GM18873 (cell line): ENCODE data around the gene GPSM1.

ENCODE experiments used
- ATAC-seq: cut with Tn5 transposase; IDR thresholded peaks from one replicate; pipeline ENCODE4 v1.9.1; 2021; ENCODE audit warnings: mild to moderate bottlenecking, moderate library complexity, moderate number of reproducible peaks; ENCODE audit not compliant: unreplicated experiment, low FRiP score

Gene GPSM1

DNA sequence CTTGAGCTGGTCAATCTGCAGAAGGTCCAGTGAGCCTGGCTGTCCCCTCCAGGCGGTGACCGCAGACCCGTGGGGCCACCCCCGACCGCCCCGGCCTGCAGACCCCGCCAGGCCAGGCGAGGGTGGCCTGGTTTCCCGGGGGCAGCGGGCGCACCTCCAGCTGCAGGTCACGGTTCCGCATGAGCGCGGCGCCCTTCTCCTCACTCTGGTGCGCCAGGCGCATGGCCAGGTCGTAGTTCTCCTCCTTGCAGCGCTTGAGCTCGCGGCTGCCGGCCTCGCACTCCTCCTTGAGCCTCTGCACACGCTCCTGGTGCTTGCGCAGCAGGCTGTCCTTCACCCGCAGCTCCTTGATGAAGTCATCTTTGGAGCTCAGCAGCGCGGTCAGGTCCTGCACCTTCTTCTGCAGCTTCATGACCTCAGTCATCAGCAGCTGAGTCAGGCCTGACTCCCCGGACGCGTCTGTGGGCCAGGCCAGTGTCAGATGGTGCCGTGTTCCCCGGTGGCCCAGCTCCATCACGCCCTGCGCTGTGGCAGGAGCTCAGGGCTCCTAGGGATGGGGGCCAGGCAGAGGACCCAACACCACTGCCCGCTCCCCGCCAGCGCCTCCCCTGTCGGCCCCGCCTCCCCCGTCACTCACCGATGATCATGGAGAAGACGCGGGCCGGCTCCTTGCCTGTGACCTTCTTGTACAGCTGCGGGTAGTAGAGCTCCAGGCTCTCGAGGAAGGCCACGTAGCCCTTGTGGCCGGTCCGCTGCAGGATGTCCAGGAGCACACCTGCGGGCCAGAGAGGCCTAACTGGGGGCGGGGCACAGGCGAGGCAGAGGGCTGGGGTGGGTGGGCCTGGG, 43.6 kb downstream of the GPSM1 start:
- no peak for ATAC-seq

DNA sequence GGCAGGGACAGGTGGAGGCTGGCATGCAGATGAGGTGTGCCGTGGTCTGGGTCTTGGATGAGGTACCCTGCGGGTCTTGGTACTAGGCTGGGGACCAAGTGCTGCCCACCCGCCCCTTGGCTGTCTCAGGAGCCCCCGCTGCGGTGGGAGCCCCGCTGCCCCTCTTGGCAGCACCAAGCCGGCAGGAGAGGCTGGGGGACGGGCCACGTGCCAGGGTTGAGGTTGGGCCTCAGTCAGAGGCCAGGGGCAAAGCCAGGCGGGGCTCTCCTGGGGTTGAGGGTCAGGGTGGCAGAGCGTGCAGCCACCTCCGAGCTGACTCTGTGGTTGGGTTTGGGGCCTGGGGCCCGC, 44.2 kb downstream of the GPSM1 start:
- no peak for ATAC-seq

DNA sequence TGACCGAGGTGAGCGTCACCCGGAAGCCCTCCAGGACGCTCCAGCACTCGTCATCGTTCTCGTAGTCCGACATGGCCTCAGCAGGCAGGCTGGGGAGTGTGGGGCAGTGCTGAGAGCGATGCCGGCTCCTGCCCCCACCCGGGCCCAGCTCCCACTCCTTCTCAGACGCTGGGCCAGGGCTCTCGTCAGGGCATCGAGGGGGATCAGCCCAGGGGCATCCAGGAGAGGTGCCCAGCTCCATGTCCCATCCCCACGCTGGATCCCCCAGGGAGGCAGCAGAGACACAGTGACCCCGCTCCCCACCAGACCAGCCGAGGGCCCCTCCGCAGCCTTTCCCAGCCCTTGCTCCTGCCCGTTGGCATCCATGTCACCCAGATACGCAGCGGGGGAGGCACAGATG, 44.7 kb downstream of the GPSM1 start:
- no peak for ATAC-seq

DNA sequence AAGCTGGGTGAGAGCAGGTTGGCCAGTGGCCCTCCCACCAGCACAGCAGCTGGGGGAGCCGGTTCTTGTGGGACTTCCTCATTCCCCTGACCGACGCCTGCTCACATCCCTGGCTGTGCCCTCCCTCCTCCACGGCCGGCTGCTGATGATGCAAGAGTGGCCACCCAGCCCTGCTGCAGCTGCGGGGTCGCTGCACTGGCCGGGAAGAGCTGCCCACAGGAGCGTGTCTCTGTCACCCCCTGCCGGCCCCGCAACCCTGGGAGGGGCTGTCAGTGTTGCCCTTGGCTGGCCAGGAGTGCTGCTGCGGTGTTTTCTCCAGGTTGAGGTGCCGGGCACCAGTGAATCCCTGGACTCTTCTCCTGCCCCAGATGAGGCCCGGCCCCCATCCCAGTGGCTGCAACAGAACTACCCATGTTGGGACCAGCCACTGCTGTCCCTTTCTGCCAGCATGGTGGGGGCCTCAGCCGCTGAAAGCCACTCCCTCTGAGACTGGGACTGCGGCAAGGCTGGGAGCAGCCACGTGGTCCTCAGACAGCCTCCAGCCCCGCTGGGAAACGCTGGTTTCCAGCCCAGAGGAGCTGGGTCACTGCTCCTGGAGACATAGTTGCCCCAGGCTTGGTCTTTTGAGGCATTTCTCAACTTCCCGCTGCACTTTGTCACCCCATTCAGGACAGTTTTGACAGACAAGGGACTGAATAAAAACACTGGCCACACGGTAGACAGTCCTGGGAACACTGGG, 45.4 kb downstream of the GPSM1 start:
- no peak for ATAC-seq

DNA sequence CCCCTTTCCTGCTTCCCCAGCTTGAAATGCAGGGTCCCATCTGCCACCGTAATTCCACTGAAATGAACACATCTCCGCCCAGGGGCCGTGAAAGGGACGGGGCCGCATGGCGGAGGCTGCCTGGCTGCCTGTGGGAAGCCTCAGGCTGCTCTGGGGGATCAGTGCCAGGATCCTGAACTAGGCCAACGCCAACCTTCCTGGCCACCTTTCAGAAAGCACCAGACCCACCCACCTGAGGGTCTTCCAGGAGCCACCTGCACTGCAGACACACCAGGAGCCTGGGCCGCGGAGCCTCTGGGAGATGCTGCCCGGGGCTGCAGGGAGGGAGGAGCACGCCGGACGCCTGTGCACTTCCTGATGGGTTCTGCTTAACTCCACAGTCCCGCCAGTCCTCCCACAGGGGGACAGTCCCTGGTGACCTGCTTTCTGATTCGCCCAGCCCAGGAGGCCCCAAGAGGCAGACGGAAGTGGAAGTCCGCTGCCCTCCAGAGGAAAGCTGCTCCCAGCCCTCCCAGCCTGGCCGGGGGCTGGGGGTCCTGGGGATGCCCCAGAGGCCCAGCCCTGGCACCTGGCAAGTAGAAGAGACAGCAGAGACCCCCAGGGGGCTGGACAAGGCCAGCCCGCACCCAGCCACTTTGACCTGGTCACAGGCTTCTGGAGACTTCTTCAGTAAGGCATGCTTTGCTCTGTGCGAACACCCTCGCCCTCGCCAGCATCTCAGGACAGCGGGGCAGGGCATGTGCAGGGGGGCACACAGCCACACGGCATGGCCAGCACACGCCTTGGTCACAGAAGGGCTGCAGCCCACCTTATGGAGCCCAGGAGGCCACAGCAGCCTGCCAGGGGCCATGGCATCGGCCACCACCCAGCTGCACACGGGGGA, 46.2 kb downstream of the GPSM1 start, which contains the start of gene CARD9:
Gene CARD9 (minus strand): TSS at position 370 of the 883 bp plus-strand sequence. CDS start 1,591 bp downstream, outside the sequence.
- no peak for ATAC-seq

DNA sequence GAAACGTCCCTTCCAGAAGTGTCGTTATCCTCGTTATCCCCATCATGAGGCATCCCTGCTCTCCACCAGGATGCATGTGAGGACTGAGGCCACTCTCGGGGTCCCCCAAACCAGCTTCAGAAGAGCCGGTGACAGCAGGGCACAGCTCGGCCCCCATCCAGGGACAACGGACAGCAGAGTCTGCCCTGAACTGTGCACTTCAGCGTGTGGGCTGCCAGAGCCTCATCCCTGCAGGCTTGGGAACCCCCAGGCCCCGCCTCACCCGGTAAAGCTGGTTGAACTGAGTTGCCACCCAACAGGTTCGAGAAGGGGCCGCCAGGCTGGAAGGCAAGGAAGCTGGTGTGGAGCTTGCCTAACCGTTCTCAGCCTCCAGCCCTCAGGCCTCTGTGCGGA, 46.8 kb downstream of the GPSM1 start:
- ATAC-seq, result no peak

DNA sequence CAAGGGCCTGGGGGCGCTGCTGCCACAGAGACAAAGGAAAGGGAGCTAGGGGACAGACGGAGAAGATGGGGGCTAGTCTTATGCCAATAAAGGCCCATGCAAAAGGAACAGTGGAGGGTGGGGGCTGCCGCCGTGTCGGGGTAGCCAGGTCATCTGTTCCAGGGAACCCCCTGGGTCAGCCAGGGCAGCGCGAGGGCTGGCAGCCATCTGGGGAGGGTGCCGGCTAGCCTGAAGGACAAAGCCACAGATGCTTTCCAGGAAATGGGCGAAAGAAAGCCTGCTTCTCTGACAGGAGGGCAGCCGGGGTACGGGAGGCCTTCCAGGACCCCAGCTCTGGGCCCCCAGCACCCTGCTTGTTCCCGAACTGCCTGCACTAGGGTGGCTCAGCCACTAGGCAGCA, 47.8 kb downstream of the GPSM1 start:
- no peak for ATAC-seq

DNA sequence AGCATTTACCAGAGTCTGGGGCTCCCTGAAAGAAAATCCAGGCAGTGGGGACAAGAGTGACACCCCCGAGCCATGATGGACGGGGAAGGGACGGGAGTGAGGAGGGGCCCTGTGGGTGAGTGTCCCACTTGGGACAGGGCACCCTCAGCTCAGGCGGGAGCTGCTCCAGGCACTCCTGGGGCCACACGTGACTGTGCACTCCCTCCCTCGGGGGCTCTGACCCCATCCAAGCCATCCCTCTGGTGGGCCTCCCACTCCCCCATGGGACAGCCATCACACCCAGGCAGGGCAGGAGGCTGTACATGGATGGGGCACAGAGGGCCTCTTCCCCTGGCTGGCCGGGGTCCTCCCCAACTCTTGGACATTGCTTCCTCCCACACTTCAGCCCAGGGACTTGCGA, 49.1 kb downstream of the GPSM1 start:
- no peak for ATAC-seq

DNA sequence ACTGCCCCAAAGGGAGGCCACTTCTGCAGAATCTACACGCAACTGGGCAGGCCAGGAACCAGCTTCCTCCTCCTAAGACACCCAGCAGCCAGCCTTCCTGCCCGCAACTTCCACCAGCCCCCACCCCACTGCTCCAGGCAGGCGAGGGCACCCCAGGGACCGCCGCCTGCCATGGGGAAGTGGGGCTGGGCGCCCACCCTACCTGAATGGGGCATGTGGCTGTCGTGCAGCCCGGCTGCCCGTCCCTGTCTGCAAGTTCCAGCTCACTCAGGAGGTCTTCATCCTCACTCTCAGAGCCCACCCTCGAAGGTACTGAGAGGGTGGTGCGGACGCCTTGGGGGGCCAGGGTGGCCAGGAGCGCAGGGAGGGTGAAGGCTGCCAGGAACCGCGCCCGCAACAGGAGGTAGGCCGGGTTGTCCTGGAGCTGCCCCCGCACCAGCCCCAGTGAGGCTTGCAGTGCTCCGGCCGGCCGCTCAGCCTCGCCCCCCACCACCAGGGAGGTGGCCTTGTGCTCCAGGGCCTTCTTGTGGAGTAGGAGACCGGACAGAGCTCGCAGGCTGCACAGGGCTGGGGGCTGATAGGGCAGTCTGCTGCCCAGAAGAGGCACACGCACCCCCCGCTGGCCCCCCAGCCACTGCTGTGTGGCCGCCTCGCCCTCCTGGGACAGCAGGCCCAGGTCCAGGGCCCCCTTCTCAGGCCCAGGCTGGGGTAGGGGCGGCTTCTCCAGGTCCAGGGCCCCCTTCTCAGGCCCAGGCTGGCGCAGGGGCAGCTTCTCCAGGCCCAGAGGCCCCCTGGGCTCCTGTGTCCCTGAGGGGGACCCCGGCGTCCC, 50.2 kb downstream of the GPSM1 start:
- ATAC-seq, result no peak

DNA sequence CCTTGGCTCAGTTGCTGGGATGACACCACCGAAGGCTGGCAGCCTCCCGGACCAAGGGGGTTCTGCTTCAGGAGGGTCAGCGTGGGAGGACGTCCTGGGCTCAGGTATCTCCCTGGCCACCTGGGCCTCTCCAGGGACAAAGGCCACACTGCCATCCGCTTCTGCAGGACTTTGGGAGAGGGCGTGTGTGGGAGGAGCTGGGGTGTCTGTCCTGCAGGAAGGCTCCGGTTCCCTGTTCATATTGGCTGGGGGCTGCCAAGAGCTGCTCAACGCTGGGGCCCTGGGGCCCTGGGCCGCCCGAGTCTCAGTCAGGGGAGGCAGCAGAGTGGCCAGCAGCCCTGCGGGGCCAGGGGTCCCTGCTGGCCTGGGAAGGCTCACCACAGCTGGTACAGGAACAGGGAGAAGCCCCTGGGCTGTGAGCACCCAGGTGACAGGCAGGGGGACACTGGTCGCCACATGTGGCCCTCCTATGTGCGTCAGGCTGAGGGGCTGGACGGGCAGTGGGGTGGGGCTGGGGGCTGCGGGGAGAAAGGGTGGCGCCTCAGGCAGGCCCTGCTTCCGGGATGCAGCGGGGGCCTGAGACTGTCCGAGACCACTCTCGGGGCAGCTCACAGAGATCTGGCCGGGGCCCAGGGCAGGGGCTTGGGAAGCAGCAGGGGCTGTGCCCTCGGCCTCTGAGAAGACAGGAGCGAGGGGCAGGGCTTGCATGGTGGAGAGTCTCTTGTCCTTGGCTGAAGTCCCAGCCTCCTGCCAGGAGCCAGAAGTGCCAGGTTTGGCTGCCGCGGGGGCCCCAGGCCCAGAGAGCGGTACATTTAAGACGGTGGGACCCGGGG, 51.0 kb downstream of the GPSM1 start:
- no peak for ATAC-seq

DNA sequence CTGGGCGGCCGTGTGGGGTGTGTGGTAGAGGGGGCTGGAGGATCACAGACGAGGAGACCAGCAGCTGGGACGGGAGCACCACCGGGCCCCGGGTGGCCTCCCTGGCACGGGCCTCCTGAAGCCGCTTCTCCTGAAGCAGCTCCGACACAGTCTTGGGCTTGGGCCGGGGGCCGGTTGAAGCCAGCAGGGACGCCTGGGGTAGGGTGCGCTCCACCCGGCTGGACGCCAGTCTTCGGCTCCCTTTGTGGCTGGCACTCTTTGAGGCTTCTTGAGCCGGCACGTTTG, 51.6 kb downstream of the GPSM1 start:
- no peak for ATAC-seq

DNA sequence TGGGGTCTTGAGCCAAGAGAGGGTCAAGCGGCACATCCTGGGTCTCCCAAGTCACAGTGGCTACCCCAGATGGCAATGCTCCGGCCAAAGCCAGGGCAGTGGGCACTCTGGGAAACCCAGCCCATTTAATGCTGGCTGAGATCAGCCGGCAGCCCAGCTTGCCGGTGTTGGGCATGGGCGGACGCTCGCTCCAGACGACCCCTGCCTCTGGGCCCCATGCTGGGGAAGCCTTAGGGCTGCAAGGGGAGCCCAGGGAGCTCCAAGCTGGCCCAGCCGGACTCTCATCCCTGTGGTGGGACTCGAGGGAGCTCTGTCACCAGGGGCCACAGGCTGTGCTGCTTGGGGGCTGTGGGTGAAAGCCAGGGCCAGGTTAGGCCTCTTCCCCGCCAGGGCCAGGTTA, 52.1 kb downstream of the GPSM1 start:
- no peak for ATAC-seq

DNA sequence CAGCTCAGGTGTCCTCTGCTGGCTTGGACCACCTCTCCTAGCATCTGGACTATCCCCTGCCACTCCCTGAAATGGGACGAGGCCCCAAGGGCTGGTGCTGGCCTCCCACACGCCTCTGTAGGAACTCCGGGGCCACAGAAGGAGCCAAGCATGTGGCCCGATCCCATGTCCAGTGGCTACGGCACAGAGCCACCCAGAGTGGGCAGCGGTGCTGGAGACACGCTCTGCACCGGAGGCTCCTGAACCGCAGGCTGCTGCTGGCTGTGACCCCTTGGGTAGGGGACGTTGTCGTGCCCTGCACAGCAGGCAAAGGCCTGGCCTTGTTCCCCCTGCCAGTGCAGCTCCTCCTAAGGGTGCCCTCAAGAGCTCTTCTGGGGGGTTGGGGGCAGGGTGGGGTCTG, 52.6 kb downstream of the GPSM1 start:
- ATAC-seq, result no peak

DNA sequence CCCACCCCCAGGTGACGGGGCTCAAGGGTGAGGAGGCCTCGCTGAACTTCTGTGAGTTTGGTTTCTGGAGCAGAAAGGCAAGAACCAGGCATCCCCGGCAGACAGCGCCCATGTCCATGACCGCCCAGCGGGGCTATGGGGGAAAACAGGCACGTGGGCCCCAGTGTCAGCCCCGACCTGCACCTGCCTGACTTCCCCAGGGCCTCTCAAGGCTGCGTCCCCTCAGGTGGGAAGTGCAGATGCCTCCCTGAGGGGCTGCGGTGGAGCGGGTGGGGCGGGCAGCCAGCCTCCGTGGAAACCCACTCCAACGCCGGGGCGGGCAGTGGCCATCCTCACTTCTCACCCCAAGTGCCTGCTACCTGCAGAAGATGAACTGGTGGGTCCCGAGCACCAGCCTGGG, 53.0 kb downstream of the GPSM1 start:
- no peak for ATAC-seq

DNA sequence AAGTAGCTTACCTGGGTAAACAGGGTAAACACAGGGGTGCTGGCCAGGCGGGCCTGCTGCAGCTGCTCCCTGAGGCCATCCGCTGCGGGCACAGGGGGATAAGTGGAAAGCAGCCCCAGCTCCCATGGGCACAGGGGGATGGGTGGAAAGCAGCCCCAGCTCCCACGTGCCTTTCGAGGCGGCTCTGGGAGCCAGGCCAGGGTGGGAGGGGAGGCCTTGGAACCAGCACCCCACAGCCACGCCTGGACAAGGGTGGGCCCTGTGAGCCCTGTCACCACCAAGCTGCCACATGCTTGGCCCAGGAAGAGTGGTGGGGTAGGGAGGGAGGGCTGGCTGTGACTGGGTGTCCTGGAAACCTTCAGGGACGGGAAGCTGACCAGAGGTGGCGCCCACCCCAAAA, 54.0 kb downstream of the GPSM1 start:
- ATAC-seq, result no peak

DNA sequence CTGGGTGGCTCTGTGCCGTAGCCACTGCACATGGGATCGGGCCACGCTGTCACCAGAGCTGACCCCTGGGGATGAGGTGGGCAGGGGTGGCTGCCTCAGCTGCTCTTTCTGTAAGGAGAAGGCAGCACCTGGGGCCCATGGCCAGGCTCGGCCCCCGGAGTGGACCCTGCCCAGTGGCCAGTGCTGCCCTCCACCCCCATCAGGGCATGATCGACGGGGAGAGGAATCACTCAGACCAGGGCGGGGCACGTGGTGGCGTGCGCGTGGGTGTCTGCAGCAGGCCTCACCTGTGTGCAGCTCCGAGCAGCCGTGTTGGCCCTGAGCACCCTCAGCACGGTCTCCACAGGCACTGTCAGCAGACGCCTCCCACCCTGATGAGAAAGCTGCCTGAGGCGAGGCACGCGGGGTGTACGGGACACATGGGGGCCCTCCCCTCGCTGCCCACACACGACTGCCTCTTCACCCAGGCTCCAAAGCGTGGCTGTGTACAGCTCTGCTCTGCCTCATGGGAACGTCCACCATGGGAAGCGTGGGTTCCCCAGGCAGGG, 54.7 kb downstream of the GPSM1 start:
- ATAC-seq, result no peak

DNA sequence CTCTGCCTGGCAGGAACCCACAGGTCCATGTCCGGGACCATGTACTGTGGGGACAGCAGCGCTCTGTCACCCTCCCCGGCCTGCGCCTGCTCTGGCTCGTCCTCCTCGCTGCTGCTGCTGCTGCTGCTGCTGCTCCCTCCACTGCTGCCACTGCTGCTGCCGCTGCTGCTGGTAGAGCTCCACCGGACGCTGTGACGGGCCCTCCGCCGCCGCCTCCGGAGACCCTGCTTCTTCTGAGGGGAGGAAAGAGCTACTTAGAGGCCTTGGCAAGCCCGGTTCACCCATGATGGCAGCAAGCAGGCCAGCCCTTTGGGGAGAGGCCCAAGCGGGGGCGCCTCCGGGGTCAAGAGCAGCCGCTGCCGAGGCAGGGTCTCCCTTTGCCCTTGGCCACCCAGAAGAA, 56.1 kb downstream of the GPSM1 start:
- ATAC-seq, result no peak

DNA sequence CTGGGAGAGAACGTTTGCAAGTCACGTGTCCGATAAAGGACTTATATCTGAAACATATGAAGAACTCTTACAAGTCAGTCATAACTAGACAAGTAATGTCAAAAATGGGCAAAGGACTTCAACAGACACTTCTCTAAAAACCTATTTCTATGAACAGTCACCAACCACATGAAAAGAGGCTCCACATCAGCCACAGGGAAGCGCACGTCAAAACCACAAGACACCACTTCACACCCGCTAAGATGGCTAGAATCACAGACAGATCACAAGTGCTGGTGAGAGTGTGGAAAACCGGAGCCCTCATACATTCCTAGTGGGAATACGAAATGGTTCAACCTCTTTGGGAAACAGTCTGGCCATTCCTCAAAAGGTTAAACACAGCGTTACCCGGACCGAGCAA, 57.7 kb downstream of the GPSM1 start:
- ATAC-seq, result no peak

DNA sequence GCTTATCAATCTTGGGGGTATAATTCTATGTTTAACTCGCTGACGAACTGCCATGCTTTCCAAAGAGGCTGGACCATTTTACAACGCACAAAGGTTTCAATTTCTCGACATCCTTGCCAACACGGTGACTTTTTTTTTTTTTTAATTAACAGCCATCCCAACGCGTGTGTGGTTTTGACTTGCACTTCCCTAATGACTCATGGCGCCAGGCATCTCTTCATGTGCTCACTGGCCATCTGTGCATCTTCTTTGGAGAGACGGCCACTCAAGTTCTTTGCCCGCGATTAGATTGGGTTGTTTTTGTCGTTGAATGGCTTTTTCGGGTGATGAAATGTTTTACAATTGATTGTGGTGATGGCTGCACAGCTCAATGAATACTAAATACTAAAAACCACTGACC, 58.7 kb downstream of the GPSM1 start:
- ATAC-seq, result no peak
